ENCODE results near the gene NXN.

DNA sequence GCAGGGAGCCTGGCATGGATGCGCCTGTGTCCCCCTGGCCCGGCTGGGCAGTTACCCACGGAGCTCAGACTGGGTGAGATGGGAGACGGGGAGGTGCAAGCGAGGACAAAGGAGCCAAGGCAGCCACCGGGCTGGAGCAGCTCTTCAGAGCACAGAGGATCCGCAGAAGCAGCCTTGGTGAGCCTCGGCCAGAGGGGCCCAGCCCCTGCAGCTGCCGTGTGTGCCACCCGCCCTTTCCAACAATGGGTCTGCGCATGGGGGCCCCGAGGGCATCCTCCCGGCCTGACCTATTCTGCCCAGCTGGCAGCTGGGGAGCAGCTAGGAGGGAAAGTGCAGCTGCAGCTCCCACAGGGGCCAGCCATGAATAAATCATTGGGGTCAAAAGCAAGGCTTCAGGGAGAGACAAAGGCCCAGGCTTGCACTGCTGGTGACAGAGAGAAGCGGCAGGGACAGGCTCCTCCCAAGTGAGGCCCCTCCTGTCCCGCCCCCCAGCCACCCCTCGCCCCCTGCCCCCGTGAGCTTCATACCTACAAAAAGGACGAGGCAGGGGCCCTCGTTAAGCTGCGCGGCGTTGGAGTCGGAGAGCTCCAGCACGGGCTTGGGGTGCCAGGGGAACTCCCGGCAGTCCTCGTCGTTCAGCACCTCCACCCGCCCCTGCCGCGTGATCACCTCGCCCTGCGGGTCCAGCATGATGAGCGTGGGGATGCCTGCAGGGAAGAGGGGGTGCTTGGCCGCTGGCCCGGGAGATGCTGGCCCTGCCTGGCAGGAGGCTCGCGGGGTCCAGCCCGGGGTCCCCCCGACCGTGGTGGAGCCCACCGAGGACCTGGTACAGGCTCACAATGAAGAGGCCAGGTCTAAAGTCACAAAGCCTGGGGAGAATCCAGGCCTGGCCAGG, 174.8 kb downstream of the NXN start:
- TF ChIP-seq, protein P1, sequence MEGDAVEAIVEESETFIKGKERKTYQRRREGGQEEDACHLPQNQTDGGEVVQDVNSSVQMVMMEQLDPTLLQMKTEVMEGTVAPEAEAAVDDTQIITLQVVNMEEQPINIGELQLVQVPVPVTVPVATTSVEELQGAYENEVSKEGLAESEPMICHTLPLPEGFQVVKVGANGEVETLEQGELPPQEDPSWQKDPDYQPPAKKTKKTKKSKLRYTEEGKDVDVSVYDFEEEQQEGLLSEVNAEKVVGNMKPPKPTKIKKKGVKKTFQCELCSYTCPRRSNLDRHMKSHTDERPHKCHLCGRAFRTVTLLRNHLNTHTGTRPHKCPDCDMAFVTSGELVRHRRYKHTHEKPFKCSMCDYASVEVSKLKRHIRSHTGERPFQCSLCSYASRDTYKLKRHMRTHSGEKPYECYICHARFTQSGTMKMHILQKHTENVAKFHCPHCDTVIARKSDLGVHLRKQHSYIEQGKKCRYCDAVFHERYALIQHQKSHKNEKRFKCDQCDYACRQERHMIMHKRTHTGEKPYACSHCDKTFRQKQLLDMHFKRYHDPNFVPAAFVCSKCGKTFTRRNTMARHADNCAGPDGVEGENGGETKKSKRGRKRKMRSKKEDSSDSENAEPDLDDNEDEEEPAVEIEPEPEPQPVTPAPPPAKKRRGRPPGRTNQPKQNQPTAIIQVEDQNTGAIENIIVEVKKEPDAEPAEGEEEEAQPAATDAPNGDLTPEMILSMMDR (IDR thresholded peaks at IDR 0.05): no peak
- TF ChIP-seq POLR2AphosphoS5 (IDR thresholded peaks at IDR 0.05): no peak
- TF ChIP-seq EP300 (IDR thresholded peaks at IDR 0.05): no peak
- TF ChIP-seq POLR2A (IDR thresholded peaks at IDR 0.05): no peak
